RKO (cell line): ENCODE measurements around the gene IL10.

Experiments
- DNase-seq: peaks from one replicate; pipeline ENCODE4 v3.0.0-alpha.2; 2016; ENCODE audit warnings: low spot score

Gene IL10

DNA sequence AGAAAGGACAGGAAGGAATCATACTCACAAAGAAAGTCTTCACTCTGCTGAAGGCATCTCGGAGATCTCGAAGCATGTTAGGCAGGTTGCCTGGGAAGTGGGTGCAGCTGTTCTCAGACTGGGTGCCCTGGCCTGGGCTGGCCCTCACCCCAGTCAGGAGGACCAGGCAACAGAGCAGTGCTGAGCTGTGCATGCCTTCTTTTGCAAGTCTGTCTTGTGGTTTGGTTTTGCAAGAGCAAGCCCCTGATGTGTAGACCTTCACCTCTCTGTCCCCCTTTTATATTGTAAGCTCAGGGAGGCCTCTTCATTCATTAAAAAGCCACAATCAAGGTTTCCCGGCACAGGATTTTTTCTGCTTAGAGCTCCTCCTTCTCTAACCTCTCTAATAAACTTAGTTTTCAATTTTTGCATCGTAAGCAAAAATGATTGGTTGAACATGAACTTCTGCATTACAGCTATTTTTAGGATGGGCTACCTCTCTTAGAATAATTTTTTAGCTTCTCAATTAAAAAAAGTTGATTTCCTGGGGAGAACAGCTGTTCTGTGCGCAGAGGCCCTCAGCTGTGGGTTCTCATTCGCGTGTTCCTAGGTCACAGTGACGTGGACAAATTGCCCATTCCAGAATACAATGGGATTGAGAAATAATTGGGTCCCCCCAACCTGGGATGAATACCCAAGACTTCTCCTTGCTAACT, at the start of gene IL10:
Gene IL10 (minus strand): TSS at position 252 of the 695 bp plus-strand sequence. CDS start 59 bp downstream, at position 193.
- no peak for DNase-seq

DNA sequence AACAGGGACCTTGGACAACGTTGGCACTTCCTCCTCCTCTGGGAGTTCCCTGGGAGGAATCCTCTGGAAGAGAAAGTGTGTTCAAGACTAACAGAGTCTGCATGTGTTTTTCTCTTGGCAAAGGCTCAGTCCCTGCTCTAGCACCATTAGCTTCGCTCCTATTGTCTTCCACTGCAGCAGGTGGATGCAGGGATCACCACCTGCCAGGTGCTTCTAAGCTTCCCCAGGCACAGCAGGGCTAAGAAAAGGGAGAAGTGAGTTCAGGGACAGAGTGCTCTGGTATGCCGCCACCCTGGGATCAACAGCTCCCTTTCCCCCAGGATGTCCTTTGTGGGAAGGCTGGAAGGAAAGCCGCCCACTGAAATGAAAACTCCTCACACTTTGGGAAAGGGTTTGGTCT, 49.2 kb upstream of the IL10 start:
- DNase-seq, result no peak

DNA sequence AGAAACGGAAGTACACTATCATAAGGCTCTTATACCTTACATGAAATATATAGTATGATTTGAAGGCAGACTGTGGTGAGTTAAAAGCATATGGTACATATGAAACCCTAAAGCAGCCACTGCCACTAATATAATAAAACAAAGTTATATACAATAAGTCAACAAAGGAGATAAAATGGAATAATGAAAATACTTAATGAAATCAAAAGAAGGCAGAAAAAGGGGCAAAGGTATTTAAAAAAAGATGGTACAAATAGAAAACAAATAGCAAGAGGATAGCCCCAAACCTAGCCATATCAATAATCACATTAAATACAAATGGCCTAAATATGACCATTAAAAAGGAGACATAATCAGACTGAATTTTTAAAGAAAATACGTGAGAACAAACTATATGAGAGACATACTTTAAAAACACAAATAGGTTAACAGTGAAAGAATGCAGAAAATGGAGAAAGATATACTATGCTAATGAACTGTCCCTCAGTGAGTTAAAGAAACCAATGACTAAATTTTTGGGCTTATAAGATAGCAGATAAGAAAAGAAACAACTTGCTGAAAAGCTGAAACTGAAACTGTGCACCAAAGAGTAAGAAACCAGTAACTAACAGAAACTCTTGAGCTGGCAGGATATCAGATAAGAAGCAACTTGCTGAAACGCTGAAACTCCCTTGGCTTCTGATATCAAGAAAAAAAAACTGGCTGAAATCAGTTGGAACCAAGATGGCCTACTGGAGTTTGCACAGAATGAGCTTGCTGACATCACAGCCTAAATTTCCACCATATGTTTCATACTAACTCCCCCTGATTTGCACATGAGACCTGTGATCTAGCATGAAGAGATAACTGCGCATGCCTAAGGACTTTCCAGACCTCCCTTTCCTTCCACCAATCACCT, 44.3 kb upstream of the IL10 start:
- DNase-seq, result no peak

DNA sequence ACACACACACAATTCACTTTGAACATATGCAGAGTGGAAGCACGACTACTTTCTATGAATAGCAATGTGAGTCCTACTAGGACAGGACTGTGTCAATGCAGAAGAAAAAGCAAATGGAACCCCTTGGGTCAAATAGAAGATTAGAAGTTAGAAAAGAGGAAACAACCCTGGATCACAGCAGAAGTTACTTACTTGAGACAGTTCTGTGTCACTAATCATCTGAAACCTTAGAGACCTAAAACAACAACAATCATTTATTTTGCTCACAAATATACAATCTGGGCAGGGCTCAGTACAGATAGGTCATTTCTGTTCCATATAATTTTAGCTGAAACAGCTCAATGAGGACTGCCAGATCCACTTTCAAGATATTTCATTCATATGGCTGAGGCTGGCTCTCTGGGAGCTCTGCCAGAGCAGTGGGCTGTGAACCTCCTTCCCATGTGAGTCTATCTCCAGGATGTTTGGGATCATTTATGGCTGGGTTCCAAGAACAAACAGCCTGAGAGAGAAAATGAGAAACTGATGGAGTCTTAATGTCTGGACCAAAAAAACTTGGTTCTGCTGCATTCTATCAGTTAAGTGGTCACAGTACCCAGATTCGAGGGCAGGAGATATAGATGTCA, 42.5 kb upstream of the IL10 start:
- no peak for DNase-seq

DNA sequence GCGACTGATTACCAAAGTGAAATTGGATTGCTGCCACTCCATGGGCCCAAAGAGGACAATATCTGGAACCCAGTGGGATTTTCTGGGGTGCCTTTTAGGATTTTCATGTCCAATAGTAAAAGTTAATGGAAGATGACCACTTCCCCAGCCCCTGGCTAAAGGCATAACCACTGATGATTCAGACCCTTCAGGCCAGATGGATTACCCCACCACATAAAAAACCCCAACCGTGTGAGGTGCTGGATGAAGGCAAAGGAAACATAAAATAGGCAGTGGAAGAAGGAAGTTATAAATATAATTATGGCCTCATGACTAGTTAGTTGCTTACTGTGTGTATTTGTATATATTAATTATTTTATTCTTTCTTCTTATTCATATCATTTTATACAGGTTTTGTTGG, 40.2 kb upstream of the IL10 start:
- no peak for DNase-seq

DNA sequence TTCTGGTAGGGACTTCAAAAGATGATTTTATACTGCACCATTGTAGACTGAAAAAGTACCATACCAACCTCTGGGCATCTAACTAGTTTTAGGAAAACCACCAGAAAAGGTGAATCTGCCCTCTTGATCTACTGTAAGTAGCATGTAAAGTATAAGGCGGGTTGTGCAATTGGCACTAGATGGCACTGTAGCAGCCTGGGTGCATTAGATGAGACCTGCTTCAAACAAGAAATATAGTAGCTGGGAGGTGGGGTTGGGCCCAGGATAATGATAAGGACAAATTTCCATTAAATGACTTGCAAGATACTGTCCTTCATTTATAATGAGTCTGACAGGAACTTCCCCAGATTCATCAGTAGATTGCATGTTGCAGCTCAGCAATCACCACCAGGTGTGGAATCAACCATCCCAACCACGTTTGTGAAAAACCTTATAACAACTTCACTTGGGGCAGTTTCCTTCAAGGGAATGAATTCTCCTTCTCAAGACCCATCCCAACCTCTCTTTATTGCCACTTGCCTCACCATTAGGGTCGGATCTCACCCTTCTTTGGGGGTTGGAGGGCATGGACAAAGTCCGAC, 37.3 kb upstream of the IL10 start:
- peak; percentile 18 for DNase-seq

DNA sequence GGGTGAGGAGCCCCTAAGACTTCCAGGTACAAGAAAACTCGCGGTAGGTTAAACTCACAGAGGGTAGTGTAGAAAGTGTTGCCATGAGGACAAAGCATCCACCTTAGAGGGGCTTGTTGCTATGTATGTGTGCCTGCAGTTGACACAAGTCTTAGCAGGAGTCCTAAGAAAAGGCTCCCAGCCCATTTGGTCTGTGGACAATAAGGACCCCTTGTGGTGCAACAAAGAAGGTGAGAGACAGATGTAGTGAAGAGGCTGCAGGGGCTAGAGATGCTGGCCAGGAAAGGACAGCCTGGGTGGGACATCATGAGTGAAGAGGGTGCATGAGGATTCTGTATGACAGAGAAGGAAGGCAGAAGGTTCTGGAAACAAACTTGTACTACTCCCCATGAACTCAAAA, 36.3 kb upstream of the IL10 start:
- DNase-seq, result no peak

DNA sequence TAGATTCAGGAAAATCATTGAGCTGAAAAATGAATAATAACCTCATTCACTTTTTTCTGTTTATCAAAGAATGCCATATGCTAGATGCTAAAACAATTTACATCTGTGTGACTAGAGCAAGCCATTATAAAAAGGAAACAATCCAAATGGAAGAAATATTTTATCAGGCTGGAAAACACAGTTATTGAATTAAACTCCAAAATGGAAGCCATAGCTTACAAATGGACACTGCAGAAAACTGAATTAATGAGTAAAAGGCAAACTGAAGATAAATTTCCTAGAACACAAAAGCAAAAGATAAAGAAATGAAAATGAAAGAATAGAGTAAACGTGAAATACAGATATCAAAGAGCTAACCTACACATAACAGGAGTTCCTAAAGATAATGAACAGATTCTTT, 33.1 kb upstream of the IL10 start:
- no peak for DNase-seq

DNA sequence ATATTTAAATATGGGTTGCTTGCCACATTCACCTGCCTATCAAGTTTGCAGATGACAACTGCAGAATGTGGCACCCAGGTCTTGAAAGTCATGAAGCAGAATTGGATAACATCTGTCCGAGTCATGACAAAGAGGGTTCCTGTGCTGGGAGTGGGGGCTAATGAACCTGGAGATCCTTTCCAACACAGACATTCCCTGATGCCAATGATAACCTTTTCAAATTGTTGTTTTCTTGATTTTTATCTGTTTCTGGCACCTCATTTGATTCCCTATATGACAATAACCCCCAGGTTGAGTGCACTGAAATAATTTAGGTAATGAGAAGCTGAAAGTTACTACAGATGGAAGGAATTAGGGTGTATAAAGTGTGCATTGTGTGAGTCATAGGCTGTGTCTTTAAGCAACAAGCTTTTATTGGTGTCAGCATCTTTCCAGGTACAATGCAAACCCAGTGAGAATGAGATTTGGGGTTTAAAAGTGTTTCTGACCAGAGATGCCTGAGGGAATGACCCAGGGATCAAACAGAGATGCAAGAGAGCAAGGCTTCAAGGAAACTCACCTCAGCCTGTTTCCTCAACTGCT, 32.0 kb upstream of the IL10 start:
- DNase-seq, result no peak

DNA sequence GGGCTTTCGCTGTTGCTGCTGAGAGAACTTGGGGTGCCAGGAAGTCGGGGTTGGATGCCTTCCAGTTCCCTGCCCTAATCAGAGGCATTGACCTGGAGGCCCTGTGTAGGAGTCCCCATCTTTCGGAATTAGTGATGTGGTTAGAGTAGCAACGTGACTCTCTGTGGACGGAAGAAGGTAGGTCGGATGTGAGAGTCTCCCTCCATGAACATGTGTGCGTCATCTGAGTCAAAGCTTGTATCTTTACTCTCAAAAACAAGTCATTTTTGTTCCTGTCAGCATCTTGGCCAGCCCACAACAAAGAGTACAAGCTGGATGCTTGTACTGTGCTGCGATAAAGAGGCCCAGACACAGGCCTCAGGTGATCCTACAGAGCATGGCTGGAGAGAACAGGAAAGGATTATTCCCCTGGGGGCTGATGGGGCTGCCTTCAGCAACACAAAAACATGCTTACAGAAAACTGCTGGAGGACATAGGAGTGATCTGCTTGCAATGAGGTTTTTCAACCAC, 31.0 kb upstream of the IL10 start:
- no peak for DNase-seq

DNA sequence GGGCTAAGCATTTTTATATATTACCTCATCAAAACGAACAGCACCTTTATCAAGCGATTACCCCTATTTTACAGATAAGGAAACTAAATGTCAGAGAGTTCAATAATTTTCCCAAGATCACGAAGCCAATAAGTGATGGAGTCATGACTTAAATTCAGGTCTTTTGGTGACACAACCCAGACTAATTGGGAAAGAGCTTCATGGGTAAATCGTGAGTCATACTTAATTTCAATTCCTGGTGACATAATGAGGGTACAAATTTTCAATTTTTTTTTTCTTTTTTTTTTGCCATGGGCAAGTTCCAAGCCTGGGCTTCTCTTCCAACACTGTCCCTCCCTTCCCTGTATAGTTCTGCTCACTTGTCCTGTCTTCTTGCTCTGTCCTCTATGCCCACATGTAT, 30.1 kb upstream of the IL10 start:
- DNase-seq, result peak; percentile 9

DNA sequence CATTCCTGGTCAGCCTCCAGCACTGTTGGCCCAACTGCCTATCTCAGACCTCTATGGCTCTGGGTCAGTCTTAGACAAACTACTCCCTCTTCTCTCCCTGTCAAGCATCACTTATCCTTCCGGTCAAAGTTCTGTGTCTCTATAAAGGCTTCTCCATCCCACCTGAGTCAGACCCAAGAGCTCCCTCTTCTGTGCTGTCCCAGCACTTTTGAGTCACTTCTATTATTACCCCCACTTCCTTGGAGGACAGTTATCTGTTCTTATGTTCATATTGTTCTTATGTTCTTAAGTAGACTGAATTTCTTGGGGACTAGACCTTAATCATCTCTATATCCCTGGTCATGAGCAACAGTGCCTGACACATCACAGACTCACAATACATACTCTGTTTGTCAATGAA, 29.2 kb upstream of the IL10 start:
- no peak for DNase-seq

DNA sequence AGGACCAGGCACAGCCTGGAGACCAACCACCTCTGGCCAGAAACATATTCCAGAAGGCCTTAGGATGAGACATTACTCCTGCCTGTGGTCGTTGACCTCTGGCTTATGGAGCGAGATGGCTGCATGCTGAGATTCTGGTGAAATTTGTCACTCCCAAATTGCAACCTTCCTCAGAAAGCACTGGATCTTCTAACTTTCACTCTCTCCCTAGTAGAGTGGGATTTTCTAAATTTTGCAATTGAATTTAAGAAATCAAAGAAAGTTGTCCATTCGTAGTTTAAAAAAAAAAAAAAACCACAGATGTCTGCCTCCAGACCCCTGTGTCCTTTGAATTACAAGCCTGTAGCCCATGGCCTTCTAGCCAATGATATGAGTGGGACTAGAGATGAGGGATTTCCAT, 28.6 kb upstream of the IL10 start:
- DNase-seq, result no peak

DNA sequence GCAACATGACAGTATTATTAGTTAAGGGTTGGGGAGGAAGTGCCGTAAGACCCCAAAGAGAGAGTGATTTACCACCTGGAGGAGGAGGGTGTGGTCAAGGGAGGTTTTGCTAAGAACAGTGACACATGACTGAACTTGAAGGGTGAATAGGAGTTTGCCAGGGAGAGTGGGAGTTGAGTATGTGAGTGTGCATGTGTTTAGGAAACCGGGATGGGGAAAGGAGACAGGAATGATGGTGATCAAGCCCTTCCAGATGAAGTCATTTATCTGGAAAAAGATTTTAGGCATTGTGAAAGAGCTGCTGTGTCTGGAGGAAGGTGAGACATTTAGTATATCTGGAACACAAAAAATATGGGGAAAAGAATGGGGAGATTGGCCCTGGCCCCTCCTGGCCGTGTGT, 28.1 kb upstream of the IL10 start:
- no peak for DNase-seq

DNA sequence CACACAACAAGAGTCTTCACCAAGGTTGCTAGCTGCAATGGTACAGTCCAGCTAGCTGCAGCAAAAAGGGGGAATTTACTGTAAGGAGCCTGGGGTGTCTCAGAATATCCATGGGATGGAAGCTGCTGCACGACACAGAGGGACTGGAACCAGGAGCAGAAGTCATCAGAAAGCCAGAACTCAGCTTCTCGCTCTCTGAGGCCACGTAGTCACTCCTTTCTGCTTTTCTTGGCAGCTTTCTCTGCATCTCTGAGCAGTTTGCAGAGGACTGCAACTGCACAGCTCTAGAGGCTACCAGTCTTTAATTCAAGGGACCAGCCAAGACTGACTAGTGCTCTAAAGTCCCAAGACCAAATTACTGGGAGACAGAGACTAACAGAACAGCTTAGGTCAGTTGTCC, 27.0 kb upstream of the IL10 start:
- no peak for DNase-seq

DNA sequence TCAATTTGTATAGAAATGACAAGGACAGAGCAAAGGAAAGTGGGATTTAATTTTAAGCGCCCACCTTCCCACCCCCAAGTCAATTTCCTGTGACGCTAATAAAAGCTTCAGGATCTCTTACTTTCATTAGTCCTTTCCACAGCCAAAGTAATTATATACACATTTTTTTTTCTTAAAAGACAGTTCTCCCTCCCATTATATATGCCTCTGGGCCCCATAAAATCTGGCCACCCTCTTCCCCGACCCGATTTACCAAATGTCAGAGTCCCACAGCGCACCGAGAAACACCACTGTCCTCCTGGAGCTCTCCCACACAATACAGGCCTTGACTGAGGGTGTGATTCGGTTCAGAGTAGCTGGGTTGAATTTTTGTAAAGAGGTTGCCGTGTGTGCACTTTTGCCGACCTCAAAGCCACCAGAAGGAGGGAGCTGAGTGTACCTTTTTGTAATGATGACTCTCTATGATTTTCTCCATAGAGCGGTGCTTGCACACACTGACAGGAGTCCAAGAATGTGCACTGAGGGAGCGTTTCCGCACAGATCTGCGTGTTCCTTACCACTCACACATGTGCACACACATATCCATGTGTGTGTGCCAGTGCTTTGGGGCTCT, 26.2 kb upstream of the IL10 start:
- DNase-seq, result no peak

DNA sequence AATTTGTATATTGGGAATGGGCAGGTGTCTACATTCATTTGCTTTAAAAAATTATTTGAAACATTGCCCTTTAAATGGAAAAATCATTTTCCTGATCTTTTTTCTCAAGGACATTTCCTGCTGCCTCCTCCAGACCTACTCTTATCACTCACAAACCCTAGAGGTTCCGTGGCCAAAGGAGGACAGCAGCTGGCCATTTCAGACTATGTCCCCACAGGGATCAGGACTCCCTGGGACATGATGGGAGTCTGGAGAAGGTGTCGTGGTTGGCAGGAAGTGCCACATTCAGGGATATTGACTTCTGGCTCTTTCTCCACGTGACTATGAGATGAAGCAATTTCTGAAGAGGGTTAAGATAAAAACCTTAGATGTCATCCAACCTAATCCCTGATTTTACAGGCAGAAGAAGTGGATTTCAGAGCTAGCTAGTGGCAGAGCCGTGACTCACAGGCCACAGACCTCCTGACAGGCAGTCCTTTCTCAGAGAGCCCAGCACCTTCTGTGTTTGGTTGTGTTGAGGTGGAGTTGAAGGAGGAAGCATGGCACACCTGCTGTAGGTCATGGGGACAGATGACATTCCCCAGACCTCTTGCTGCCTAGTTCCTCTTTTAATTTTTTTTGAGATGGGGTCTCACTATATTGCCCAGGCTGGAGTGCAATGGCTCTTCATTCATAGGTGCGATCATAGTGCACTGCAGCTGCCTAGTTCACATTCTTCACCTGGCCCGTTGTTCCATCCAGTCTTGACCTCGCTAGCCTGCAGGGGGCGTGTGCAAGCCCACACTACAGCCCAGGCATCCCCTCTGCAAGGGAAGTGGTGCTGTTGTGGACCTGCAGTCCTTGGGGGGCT, 25.5 kb upstream of the IL10 start:
- no peak for DNase-seq

DNA sequence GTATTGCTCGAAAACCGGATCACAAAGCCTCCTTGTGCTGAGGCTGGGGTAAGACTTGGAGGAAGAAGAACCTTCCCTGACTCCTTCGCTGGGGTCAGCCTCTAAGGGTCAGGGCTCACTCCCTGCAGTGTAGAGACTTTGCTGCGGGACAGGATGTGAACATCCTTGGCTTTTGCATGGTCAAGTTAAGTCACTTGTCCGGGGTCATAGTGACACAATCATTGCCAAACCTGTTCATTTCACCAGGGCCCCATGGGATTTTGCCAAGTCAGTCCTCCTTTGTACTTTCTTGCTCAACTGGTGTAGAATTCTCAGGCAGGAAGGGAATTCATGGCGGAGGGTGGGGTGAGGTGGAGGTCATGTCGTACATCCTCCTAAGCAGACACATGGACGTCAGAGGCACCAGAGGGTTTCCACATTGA, 24.7 kb upstream of the IL10 start:
- DNase-seq, result no peak

DNA sequence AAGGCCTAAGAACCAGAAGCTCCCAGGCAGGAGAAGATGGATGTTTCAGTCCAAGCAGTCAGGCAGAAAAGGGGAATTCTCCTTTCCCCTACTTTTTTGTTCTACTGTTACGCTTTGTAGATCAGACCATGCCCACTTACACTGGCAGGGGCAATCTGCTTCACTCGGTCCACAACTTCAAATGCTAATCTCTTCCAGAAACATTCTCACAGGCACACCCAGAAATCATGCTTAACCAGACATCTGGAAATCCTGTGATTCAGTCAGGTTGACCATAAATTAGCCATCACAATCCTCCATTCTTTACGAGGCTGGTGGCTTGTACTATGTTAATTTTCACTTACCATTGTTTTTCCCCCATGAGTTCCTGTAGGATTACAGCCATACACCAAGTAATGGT, 23.8 kb upstream of the IL10 start:
- no peak for DNase-seq

DNA sequence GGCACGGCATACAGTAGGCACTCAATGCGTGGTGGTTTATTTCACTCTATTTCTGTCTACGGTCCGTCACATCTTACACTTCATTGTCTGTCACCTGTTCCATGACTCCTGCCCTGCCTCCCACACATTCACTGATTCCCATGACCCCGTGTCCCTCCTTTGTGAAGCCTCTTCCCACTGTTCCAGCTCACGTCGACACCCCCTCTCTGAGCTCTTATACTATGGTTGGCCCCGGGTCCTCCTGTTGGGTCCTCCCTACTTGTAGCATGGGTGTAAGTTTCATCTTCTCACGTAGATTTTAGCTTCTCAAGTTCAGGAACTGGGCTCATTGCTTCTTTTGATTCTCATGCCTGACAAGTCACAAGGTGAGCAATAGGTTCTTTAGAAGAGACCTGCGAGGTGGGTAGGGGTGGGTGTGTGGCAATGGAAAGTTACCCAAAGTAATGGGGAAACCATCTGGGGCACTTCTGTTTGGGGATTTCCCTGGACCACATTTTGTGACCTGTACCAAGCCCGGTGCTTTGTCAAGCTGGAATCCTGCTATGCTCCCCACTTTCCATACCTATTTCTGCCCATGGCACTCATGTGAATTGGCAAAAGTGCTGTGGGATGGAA, 22.1 kb upstream of the IL10 start:
- DNase-seq, result no peak
